ENCODE measurements around the gene MRPL34.

Gene MRPL34

DNA sequence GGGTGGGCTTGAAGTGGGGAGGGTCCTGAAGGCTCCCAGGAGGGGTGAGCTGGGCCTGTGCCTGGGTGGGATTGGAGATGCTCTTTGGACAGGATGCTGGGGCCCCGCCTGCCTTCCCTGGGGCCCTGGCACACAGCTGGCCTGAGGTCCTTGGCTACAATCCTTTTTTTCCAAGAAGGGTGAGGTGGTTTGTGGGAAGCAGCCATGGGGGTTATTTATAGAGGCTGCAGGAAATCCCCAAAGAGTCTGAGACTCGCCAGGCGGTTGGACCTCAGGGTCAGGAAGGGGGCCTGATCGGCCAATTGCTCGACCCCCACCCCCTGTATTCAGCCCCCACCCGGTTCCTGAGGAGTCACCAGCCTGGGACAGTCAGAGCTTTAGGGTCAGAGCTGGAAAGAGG lies 41.7 kb downstream of the MRPL34 start:
- DNase-seq: no peak

DNA sequence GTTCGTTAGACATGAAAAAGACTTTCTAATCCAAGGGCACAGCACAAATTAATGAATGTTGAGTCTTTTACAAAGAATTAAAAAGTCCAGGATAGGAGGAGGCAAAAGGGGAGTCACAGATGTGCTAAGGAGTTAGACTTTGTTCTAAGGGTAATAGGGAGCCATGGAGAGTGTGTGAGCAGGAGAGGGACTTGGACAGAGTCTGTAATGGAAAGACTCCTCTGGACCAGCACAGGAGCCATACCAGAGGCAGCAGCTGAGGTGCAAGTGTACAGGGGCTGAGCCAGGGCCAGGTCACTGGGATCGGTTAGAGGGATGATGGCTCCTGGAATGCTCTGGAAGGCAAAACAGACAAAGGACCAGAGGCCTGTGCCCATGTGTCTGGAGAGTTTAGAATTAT lies 42.2 kb downstream of the MRPL34 start:
- DNase-seq: no peak

DNA sequence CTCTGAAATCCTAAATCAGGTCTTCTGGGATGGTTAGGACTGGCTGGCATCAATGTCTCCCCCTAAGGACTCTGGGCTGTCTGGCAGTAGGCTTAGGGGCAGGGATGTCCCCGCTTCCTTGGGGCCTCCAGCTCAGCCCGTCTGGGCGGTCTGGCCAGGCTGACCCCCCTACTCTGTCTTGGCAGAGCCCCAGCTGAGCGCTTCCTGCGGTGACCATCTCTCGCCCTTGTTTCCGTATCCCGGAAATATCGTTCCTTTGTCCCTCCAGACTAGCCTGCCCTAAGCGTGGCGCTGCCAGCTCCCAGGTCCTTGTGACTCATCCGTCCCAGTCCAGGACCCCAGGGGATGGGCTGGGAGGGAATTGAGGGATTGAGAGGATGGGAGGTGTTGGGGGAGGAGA lies 43.0 kb downstream of the MRPL34 start:
- DNase-seq: no peak

DNA sequence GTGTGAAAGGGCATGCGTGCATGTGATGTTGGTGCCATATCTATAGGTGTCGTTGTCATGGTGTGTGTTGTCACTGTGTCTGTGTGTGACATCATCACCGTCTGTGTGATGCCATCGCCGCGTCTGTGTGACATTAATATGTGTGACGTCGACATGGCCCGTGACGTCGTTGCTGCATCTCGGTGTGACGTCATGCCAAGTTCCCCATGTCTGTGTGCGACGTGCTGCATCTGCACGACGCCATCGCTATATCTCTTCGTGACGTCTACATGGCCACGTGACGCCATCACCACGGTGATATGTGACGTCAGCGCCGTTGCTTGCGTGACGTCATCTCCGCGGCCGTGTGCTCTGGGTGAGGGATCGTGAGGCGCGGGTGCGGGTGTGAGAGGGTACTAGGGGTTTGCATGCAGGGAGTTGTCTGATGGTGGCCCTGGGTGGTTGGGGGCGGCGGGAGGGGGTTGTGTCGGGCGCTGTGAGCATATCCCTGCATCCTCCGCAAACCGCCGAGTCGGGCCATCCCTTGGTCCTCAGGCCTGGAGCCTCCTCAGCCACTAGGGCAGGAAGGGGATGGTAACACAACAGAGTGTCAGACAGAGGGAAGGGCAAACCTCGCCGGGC lies 46.3 kb downstream of the MRPL34 start:
- no peak for DNase-seq

DNA sequence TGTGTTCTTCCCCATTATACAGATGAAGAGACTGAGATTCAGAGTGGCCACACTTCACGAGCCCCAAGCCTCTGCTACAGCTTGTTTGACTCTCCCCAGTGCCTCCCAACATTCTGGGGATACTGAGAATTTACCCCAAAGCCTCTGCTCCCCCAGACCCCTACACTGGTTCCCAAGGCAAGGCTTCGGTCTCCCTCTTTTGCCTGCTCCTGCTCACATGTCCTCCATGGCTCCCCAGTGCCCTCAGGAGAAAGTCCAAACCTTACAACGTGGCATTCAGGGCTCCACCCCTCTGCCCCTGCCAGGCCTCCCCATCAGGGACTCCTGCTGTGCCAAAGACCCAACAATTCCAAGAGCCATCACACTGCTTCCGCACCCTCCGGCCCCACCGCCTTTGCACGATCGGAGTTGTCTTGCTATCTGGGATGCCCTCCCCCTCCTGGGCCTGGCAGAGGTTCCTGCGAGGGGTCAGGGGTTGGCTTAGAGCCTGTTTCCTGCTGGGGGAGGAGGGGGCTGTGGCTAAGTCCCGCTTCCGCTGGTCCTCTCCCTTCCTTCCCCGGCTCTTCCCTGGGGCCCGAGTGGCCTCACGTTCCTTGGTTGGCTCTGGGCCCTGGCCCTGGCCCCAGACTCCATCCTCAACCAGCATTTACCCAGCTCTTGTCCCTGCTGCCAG lies 47.1 kb downstream of the MRPL34 start:
- no peak for DNase-seq

DNA sequence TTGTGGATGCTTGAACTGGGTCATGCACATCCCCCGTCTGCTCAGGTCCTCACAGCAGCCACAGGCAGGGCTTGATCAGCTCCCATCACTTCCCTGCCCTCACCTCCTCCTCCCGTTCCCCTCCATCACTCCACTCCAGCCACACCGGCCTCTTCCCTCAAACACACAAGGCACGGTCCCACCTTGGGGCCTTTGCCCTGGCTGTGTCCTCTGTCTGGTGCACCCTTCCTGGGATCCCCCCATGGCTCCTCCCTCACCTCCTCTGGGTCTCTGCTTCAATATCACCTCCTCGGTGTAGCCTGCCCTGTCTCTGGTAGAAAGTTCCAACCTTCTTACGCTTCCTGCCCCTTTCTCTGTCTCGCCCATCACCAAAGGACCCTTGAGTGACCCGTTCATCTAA lies 47.7 kb downstream of the MRPL34 start:
- no peak for DNase-seq

Measured in CD4-positive, alpha-beta T cell treated with Interleukin-6 for 4 hours (primary cell).